HEK293 (cell line): ENCODE measurements around the gene SLC35F6.

ENCODE experiments used
- CTCF ChIA-PET: fragments of 350-600 bp; formaldehyde crosslinking; extraction: SDS; loops from one replicate; lab custom pipeline; 2021; ENCODE audit warnings: antibody characterized with exemption; lab: Yijun Ruan, JAX
- POLR2A ChIA-PET: fragments of 300-600 bp; formaldehyde crosslinking; extraction: SDS; loops from one replicate; lab custom pipeline; 2020; ENCODE audit warnings: antibody characterized with exemption, inconsistent platforms; lab: Yijun Ruan, JAX
- H3K27ac ChIP-seq: fragments of 200-500 bp; sonication (Bioruptor generic); 2 replicates; pipeline ENCODE4 v1.5.1; 2014; ENCODE audit warnings: low read depth, low read length, control low read depth, inconsistent platforms; ENCODE audit errors: extremely low read depth
- H3K36me3 ChIP-seq, 2 experiments: fragments of 200-500 bp in 1 of 2; sonication (Bioruptor generic) in 1 of 2; 1 replicate in 1 of 2; 2 replicates in 1 of 2; pipeline ENCODE4 v1.5.1; 2014 to 2017; ENCODE audit warnings: inconsistent platforms in 2 of 2, low read length in 2 of 2; ENCODE audit not compliant: control insufficient read depth in 2 of 2, insufficient read depth in 1 of 2
- H3K4me1 ChIP-seq: fragments of 200-500 bp; sonication (Bioruptor generic); 2 replicates; pipeline ENCODE4 v1.5.1; 2014; ENCODE audit warnings: mild to moderate bottlenecking, low read length, inconsistent platforms; ENCODE audit not compliant: control insufficient read depth, insufficient read depth
- H3K4me3 ChIP-seq: 2 replicates; pipeline ENCODE4 v1.5.1; 2011; ENCODE audit warnings: low read depth, mild to moderate bottlenecking, control low read depth, low read length, moderate library complexity
- H3K9me3 ChIP-seq: fragments of 200-500 bp; sonication (Bioruptor generic); 2 replicates; pipeline ENCODE4 v1.5.1; 2014; ENCODE audit warnings: low read depth, low read length, inconsistent platforms; ENCODE audit not compliant: control insufficient read depth, insufficient read depth
- FEZF1 ChIP-seq: fragments of 450-650 bp; formaldehyde crosslinking; IDR thresholded peaks from 2 replicates; pipeline ENCODE4 v1.5.1; 2016; ENCODE audit warnings: missing biosample characterization, missing genetic modification characterization
- GFI1B ChIP-seq: fragments of 450-650 bp; formaldehyde crosslinking; IDR thresholded peaks from 2 replicates; pipeline ENCODE4 v1.5.1; 2016; ENCODE audit warnings: missing biosample characterization, missing genetic modification characterization
- GLIS1 ChIP-seq: fragments of 450-650 bp; formaldehyde crosslinking; IDR thresholded peaks from 2 replicates; pipeline ENCODE4 v1.5.1; 2016; ENCODE audit warnings: missing biosample characterization, missing genetic modification characterization
- PATZ1 ChIP-seq: fragments of 450-650 bp; formaldehyde crosslinking; IDR thresholded peaks from 2 replicates; pipeline ENCODE4 v1.5.1; 2016; ENCODE audit warnings: missing biosample characterization, missing genetic modification characterization
- SCRT1 ChIP-seq: fragments of 450-650 bp; formaldehyde crosslinking; IDR thresholded peaks from 2 replicates; pipeline ENCODE4 v1.5.1; 2016; ENCODE audit warnings: missing biosample characterization, missing genetic modification characterization, borderline replicate concordance
- TRIM28 ChIP-seq: IDR thresholded peaks from 2 replicates; pipeline ENCODE4 v1.6.1; 2011; ENCODE audit warnings: low read length, control low read depth, borderline replicate concordance
- ZBTB10 ChIP-seq: fragments of 450-650 bp; formaldehyde crosslinking; IDR thresholded peaks from 2 replicates; pipeline ENCODE4 v1.5.1; 2016; ENCODE audit warnings: missing biosample characterization, missing genetic modification characterization
- ZNF10 ChIP-seq: fragments of 450-650 bp; formaldehyde crosslinking; IDR thresholded peaks from 2 replicates; pipeline ENCODE4 v1.5.1; 2017; ENCODE audit warnings: missing biosample characterization, missing genetic modification characterization
- ZNF121 ChIP-seq: fragments of 450-650 bp; formaldehyde crosslinking; IDR thresholded peaks from 2 replicates; pipeline ENCODE4 v1.5.1; 2016; ENCODE audit warnings: missing biosample characterization, missing genetic modification characterization
- ZNF133 ChIP-seq: fragments of 450-650 bp; formaldehyde crosslinking; IDR thresholded peaks from 2 replicates; pipeline ENCODE4 v1.5.1; 2016; ENCODE audit warnings: missing biosample characterization, missing genetic modification characterization
- ZNF366 ChIP-seq: fragments of 450-650 bp; formaldehyde crosslinking; conservative IDR thresholded peaks from 2 replicates; pipeline ENCODE4 v1.5.1; 2016; ENCODE audit warnings: missing biosample characterization, missing genetic modification characterization
- ZNF449 ChIP-seq: fragments of 450-650 bp; formaldehyde crosslinking; IDR thresholded peaks from 2 replicates; pipeline ENCODE4 v1.5.1; 2017; ENCODE audit warnings: missing biosample characterization, mild to moderate bottlenecking, missing genetic modification characterization, moderate library complexity
- ZNF501 ChIP-seq: fragments of 450-650 bp; formaldehyde crosslinking; IDR thresholded peaks from 2 replicates; pipeline ENCODE4 v1.5.1; 2016; ENCODE audit warnings: missing biosample characterization, missing genetic modification characterization
- ZNF518A ChIP-seq: fragments of 450-650 bp; formaldehyde crosslinking; conservative IDR thresholded peaks from 2 replicates; pipeline ENCODE4 v1.5.1; 2016; ENCODE audit warnings: low read depth, missing biosample characterization, missing genetic modification characterization
- ZNF558 ChIP-seq: fragments of 450-650 bp; formaldehyde crosslinking; IDR thresholded peaks from 2 replicates; pipeline ENCODE4 v1.5.1; 2016; ENCODE audit warnings: missing biosample characterization, missing genetic modification characterization
- ZNF776 ChIP-seq: fragments of 450-650 bp; formaldehyde crosslinking; IDR thresholded peaks from 2 replicates; pipeline ENCODE4 v1.5.0; 2017; ENCODE audit warnings: missing biosample characterization, missing genetic modification characterization, borderline replicate concordance

The SLC35F6 gene

GRCh38 chr2:26801796-26802195 is 37.7 kb downstream of the SLC35F6 start:
- no peak overlapping the region for H3K27ac ChIP-seq
- TF ChIP-seq ZNF449 (tag by site-specific recombination) (no peak), GLIS1 (tag by site-specific recombination) (no peak), ZBTB10 (tag by site-specific recombination) (no peak), FEZF1 (tag by site-specific recombination) (no peak), ZNF133 (no peak), ZNF518A (tag by site-specific recombination) (no peak), ZNF366 (tag by site-specific recombination) (no peak), ZNF776 (tag by site-specific recombination) (no peak), TRIM28 (no peak), ZNF501 (no peak), ZNF558 (tag by site-specific recombination) (no peak), ZNF10 (tag by site-specific recombination) (no peak), PATZ1 (no peak), ZNF121 (tag by site-specific recombination) (no peak), SCRT1 (no peak), GFI1B (no peak)
- TF ChIP-seq, all 188 proteins: peak for 0
- H3K36me3 ChIP-seq = peaks cover 11 to 24% of the 10 kb centered on the region in 2 experiments
- H3K4me1 ChIP-seq = no peaks in the 10 kb centered on the region
- ChIA-PET POLR2A (no interaction called here), CTCF (no interaction called here)
- H3K9me3 ChIP-seq = no peaks in the 10 kb centered on the region
- no peak overlapping the region for H3K4me3 ChIP-seq
